SK-N-SH (cell line): ENCODE measurements around the gene FMN1. TPM values are rescaled to one million over a fixed set of nuclear protein-coding genes. Genes with fewer than 3 reads are reported as not detected.
A peak's percentile ranks its signal among the peaks of the same experiment; 100 is the strongest.

ENCODE experiments used
- CTCF ChIA-PET: fragments of 300-600, 350-600 bp; formaldehyde crosslinking; extraction: SDS; loops from one replicate; lab custom pipeline; 2021; lab: Yijun Ruan, JAX
- POLR2A ChIA-PET: fragments of 350-600 bp; sonication (Branson Sonifier 250); formaldehyde crosslinking; extraction: SDS; loops from one replicate; lab custom pipeline; 2020; ENCODE audit warnings: antibody characterized with exemption, inconsistent platforms; lab: Yijun Ruan, JAX
- DNase-seq: peaks from one replicate; pipeline ENCODE4 v3.0.0; 2012
- H2AFZ ChIP-seq: fragments of 200-600 bp; sonication (generic); 2 replicates; pipeline ENCODE4 v1.8.1; 2016; ENCODE audit warnings: antibody characterized with exemption, mild to moderate bottlenecking, low read depth
- H3F3A ChIP-seq: fragments of 200-600 bp; sonication (generic); replicated peaks from 2 replicates; pipeline ENCODE3; 2016; ENCODE audit warnings: antibody characterized with exemption, mild to moderate bottlenecking; ENCODE audit not compliant: insufficient read depth
- H3K27ac ChIP-seq, 2 experiments: fragments of 200-500 bp in 1 of 2; fragments of 200-600 bp in 1 of 2; sonication (Bioruptor generic) in 1 of 2; sonication (generic), shearing (Covaris generic) in 1 of 2; 2 replicates each; pipeline versions ENCODE4 v1.5.1 to v1.6.1; 2014 to 2016; ENCODE audit warnings: low read depth in 2 of 2, inconsistent platforms in 1 of 2, low read length in 1 of 2, mild to moderate bottlenecking in 1 of 2, mixed read lengths in 1 of 2
- H3K27me3 ChIP-seq: fragments of 200-600 bp; sonication (generic), shearing (Covaris generic); 2 replicates; pipeline ENCODE4 v1.6.1; 2016; ENCODE audit warnings: mixed run types; ENCODE audit not compliant: insufficient read depth
- H3K36me3 ChIP-seq, 2 experiments: fragments of 200-500 bp in 1 of 2; fragments of 200-600 bp in 1 of 2; sonication (Bioruptor generic) in 1 of 2; sonication (generic) in 1 of 2; replicated peaks in 1 of 2; 2 replicates each; pipeline versions ENCODE3 to v1.5.1; 2014 to 2016; ENCODE audit warnings: low read length in 1 of 2, mild to moderate bottlenecking in 1 of 2; ENCODE audit not compliant: insufficient read depth in 2 of 2, control insufficient read depth in 1 of 2
- H3K4me1 ChIP-seq, 2 experiments: fragments of 200-500 bp in 1 of 2; fragments of 200-600 bp in 1 of 2; sonication (Bioruptor generic) in 1 of 2; sonication (generic), shearing (Covaris generic) in 1 of 2; 2 replicates each; pipeline versions ENCODE4 v1.5.1 to v1.6.1; 2014 to 2016; ENCODE audit warnings: low read depth in 1 of 2, low read length in 1 of 2, mixed run types in 1 of 2; ENCODE audit not compliant: insufficient read depth in 2 of 2, control insufficient read depth in 1 of 2
- H3K4me2 ChIP-seq: fragments of 200-600 bp; sonication (generic), shearing (Covaris generic); 2 replicates; pipeline ENCODE4 v1.6.1; 2017; ENCODE audit warnings: mixed run types
- H3K4me3 ChIP-seq, 2 experiments: fragments of 200-500 bp in 1 of 2; fragments of 200-600 bp in 1 of 2; sonication (Bioruptor generic) in 1 of 2; sonication (generic), shearing (Covaris generic) in 1 of 2; 2 replicates each; pipeline versions ENCODE4 v1.5.1 to v1.8.1; 2014 to 2016; ENCODE audit warnings: low read depth in 2 of 2, inconsistent platforms in 1 of 2, low read length in 1 of 2, mild to moderate bottlenecking in 1 of 2, mixed read lengths in 1 of 2, moderate library complexity in 1 of 2
- H3K79me2 ChIP-seq: fragments of 200-600 bp; sonication (generic); 2 replicates; pipeline ENCODE4 v1.8.1; 2017; ENCODE audit warnings: mild to moderate bottlenecking; ENCODE audit not compliant: insufficient read depth
- H3K9ac ChIP-seq: fragments of 200-600 bp; sonication (generic); 2 replicates; pipeline ENCODE4 v1.6.1; 2017; ENCODE audit warnings: mixed run types
- H3K9me2 ChIP-seq: fragments of 200-600 bp; sonication (generic); 2 replicates; pipeline ENCODE4 v1.6.1; 2017; ENCODE audit warnings: mixed run types
- H3K9me3 ChIP-seq: fragments of 200-600 bp; sonication (generic); 2 replicates; pipeline ENCODE4 v1.6.1; 2017; ENCODE audit warnings: mixed run types, mild to moderate bottlenecking, moderate library complexity
- H4K20me1 ChIP-seq: fragments of 200-600 bp; sonication (generic); 2 replicates; pipeline ENCODE4 v1.6.1; 2017; ENCODE audit warnings: mild to moderate bottlenecking, mixed run types; ENCODE audit not compliant: insufficient read depth
- CTCF ChIP-seq: fragments of 200-600 bp; sonication (generic); IDR thresholded peaks from 2 replicates; pipeline ENCODE4 v1.6.1; 2017; ENCODE audit warnings: antibody characterized with exemption, mild to moderate bottlenecking, moderate library complexity
- ELF1 ChIP-seq: IDR thresholded peaks from 2 replicates; pipeline ENCODE4 v1.4.0; 2012
- EP300 ChIP-seq, 2 experiments: IDR thresholded peaks; 2 replicates each; pipeline versions ENCODE4 v1.4.0 to v1.6.1; 2012; ENCODE audit warnings: borderline replicate concordance in 1 of 2, low read depth in 1 of 2, low read length in 1 of 2
- EZH2phosphoT487 ChIP-seq: fragments of 200-600 bp; sonication (generic); IDR thresholded peaks from 2 replicates; pipeline ENCODE4 v1.6.1; 2017; ENCODE audit warnings: low read depth, mixed run types, mild to moderate bottlenecking, antibody characterized with exemption, moderate library complexity, borderline replicate concordance
- FOSL2 ChIP-seq: IDR thresholded peaks from 2 replicates; pipeline ENCODE4 v1.4.0; 2012; ENCODE audit warnings: low read depth, mild to moderate bottlenecking, moderate library complexity, borderline replicate concordance
- FOXM1 ChIP-seq: IDR thresholded peaks from 2 replicates; pipeline ENCODE4 v1.4.0; 2012; ENCODE audit warnings: low read depth, mild to moderate bottlenecking
- GATA2 ChIP-seq: sonication (generic); formaldehyde crosslinking; IDR thresholded peaks from 2 replicates; pipeline ENCODE4 v1.5.0; 2020; ENCODE audit warnings: mild to moderate bottlenecking, missing genetic modification reagents
- JUND ChIP-seq: IDR thresholded peaks from 2 replicates; pipeline ENCODE4 v1.4.0; 2012
- MAX ChIP-seq: IDR thresholded peaks from 2 replicates; pipeline ENCODE4 v1.4.0; 2012; ENCODE audit warnings: low read depth
- NFIC ChIP-seq: IDR thresholded peaks from 2 replicates; pipeline ENCODE4 v1.4.0; 2012; ENCODE audit warnings: borderline replicate concordance
- PBX3 ChIP-seq: IDR thresholded peaks from 2 replicates; pipeline ENCODE4; 2012
- POLR2AphosphoS5 ChIP-seq: IDR thresholded peaks from 2 replicates; pipeline ENCODE4 v1.6.1; 2012; ENCODE audit warnings: low read depth, low read length
- RXRA ChIP-seq: IDR thresholded peaks from 2 replicates; pipeline ENCODE4 v1.4.0; 2012; ENCODE audit warnings: low read depth, mild to moderate bottlenecking, borderline replicate concordance
- TAF1 ChIP-seq: IDR thresholded peaks from 2 replicates; pipeline ENCODE4 v1.6.1; 2012; ENCODE audit warnings: low read depth, mild to moderate bottlenecking, low read length, moderate library complexity, borderline replicate concordance
- TCF12 ChIP-seq: IDR thresholded peaks from 2 replicates; pipeline ENCODE4 v1.4.0; 2012
- TEAD4 ChIP-seq: IDR thresholded peaks from 2 replicates; pipeline ENCODE4 v1.4.0; 2012; ENCODE audit warnings: mild to moderate bottlenecking, borderline replicate concordance; ENCODE audit not compliant: insufficient read depth
- WGBS: methylation state at CpG from one replicate; pipeline ENCODE4 v1.1.6; 2017; ENCODE audit warnings: low lambda C conversion rate; 5-methylcytosine and 5-hydroxymethylcytosine counted together
- polyA plus RNA-seq, 3 experiments: library from polyadenylated mRNA; depleted of rRNA; stranded (reverse); fragments of >200 nt; gene quantifications; 2 replicates each; pipeline ENCODE4 v1.2.3, GENCODE V29; 2012

The FMN1 gene
- polyA plus RNA-seq, 1 of the 3 experiments (the other 2 are of a cell fraction): 9.1 TPM

- Histone ChIP-seq H3F3A (peaks cover 62% of the 10 kb centered on the region), H4K20me1 (peaks cover 5% of the 10 kb centered on the region; the same call in 1 of the 2 replicates), H3K4me1 (peaks cover 0 to 10% of the 10 kb centered on the region in 2 experiments; a peak in 3 of 4 replicates), H3K9ac (peak overlapping the region; percentile 68), H3K4me3 (no peak overlapping the region), H2AFZ (no peak overlapping the region), H3K79me2 (peaks cover 89% of the 10 kb centered on the region), H3K36me3 (peaks cover 3 to 21% of the 10 kb centered on the region in 2 experiments), H3K27ac (peak overlapping the region; percentile 54 to 96; a peak in 3 of 4 replicates), H3K27me3 (no peaks in the 10 kb centered on the region), H3K4me2 (peak overlapping the region; percentile 27; the same call in 1 of the 2 replicates), H3K9me3 (no peaks in the 10 kb centered on the region), H3K9me2 (no peaks in the 10 kb centered on the region)
- POLR2A ChIA-PET: no interaction called here
- CTCF ChIA-PET: interaction anchor here (1.3 to 2.3 kb wide), 5 partner anchors 10 to 722 kb away, joined by 3 to 7 read pairs (median 3); no protein-coding TSS in a partner anchor
- DNase-seq: no peak
- 19% methylated on average over 3 of the region's 3 CpGs for WGBS
- TF ChIP-seq TAF1 (no peak), EZH2phosphoT487 (no peak), RXRA (no peak), TCF12 (peak; percentile 90), MAX (peak; percentile 49), TEAD4 (no peak), GATA2 (no peak), PBX3 (peak; percentile 95), ELF1 (no peak), FOSL2 (peak; percentile 58; the same call in 1 of the 2 replicates), POLR2AphosphoS5 (peak; percentile 62; the same call in 1 of the 2 replicates), EP300 (IDR thresholded peaks at IDR 0.05; ENCODE audit: borderline replicate concordance in 1 of 2, low read depth in 1 of 2, low read length in 1 of 2) (peak; percentile 14 to 79; a peak in 2 of 4 replicates), JUND (peak; percentile 74), FOXM1 (peak; percentile 52; the same call in 1 of the 2 replicates), NFIC (peak; percentile 50; the same call in 1 of the 2 replicates)
These were observed 214.8 kb downstream of the FMN1 start for GRCh38 chr15:32979710-32980109.

- H3K36me3 ChIP-seq: peaks cover 3 to 17% of the 10 kb centered on the region in 2 experiments
- peak overlapping the region in 1 of 2 experiments; percentile 96; a peak in 2 of 4 replicates for H3K27ac ChIP-seq
- H3K79me2 ChIP-seq: peaks cover 89% of the 10 kb centered on the region
- DNase-seq: no peak
- H3K4me3 ChIP-seq: no peak overlapping the region
- H3K4me1 ChIP-seq: peaks cover 0 to 13% of the 10 kb centered on the region in 2 experiments; a peak in 3 of 4 replicates
- H3F3A ChIP-seq: peaks cover 46% of the 10 kb centered on the region
- WGBS: 79% methylated on average over 1 of the region's 1 CpG
- no peaks in the 10 kb centered on the region for H3K27me3 ChIP-seq
- ChIA-PET POLR2A (no interaction called here), CTCF (interaction anchor here (1.5 kb wide), 1 partner anchor 315 kb away, joined by 3 read pairs; no protein-coding TSS in a partner anchor)
- TF ChIP-seq TAF1 (no peak), CTCF (no peak), ELF1 (no peak), EP300 (IDR thresholded peaks at IDR 0.05; ENCODE audit: borderline replicate concordance in 1 of 2, low read depth in 1 of 2, low read length in 1 of 2) (no peak), FOSL2 (no peak)
- no peak overlapping the region for H3K4me2 ChIP-seq
- no peak overlapping the region for H3K9ac ChIP-seq
- H3K9me3 ChIP-seq: no peaks in the 10 kb centered on the region
- H4K20me1 ChIP-seq: peaks cover 8% of the 10 kb centered on the region; the same call in 1 of the 2 replicates
- no peak overlapping the region for H2AFZ ChIP-seq
- no peaks in the 10 kb centered on the region for H3K9me2 ChIP-seq
These were observed 217.0 kb downstream of the FMN1 start for GRCh38 chr15:32977506-32977905.
